HFFc6 (cell line): ENCODE results near the gene B3GAT1. TPM values are rescaled to one million over a fixed set of nuclear protein-coding genes. Genes with fewer than 3 reads are reported as not detected.

Experiments
- DNase-seq: peaks from one replicate; pipeline ENCODE4 v3.0.0-alpha.2; 2018
- H3K27ac Mint-ChIP-seq: 2 replicates; pipeline ENCODE4 v1.8.0; 2020; ENCODE audit warnings: mild to moderate bottlenecking, mixed read lengths
- H3K27me3 Mint-ChIP-seq: 2 replicates; pipeline ENCODE4 v1.8.0; 2021; ENCODE audit warnings: mild to moderate bottlenecking, moderate library complexity, mixed read lengths; ENCODE audit not compliant: insufficient read depth
- H3K36me3 Mint-ChIP-seq: 2 replicates; pipeline ENCODE4 v1.8.0; 2021; ENCODE audit warnings: low read depth, mixed read lengths
- H3K4me1 Mint-ChIP-seq: 2 replicates; pipeline ENCODE4 v1.8.0; 2020; ENCODE audit warnings: low read depth, mixed read lengths
- H3K4me3 Mint-ChIP-seq: 2 replicates; pipeline ENCODE4 v1.8.0; 2020; ENCODE audit warnings: mild to moderate bottlenecking, moderate library complexity, mixed read lengths
- H3K9me3 Mint-ChIP-seq: 2 replicates; pipeline ENCODE4 v1.8.0; 2020; ENCODE audit warnings: mild to moderate bottlenecking, mixed read lengths
- total RNA-seq, 6 experiments: library from RNA; stranded (reverse); fragmentation: NEBNext Ultra II Directional; extraction: Animal tissue kit (Norgen Biotek cat#: 25700); gene quantifications; 2 replicates in 1 of 6; 3 replicates in 5 of 6; pipeline ENCODE4 v1.2.3, GENCODE V29; 2021
- TF ChIP-seq, protein P1 (sequence below): fragments of 200-600 bp; sonication (generic); IDR thresholded peaks from 2 replicates; pipeline ENCODE4 v1.5.0; 2021; ENCODE audit warnings: antibody characterized with exemption, mild to moderate bottlenecking

B3GAT1 gene
- total RNA-seq, 6 experiments from 2014 or later: not detected

GRCh38 chr11:134386945-134387344, 25.1 kb downstream of the B3GAT1 start:
- TF ChIP-seq, protein P1, sequence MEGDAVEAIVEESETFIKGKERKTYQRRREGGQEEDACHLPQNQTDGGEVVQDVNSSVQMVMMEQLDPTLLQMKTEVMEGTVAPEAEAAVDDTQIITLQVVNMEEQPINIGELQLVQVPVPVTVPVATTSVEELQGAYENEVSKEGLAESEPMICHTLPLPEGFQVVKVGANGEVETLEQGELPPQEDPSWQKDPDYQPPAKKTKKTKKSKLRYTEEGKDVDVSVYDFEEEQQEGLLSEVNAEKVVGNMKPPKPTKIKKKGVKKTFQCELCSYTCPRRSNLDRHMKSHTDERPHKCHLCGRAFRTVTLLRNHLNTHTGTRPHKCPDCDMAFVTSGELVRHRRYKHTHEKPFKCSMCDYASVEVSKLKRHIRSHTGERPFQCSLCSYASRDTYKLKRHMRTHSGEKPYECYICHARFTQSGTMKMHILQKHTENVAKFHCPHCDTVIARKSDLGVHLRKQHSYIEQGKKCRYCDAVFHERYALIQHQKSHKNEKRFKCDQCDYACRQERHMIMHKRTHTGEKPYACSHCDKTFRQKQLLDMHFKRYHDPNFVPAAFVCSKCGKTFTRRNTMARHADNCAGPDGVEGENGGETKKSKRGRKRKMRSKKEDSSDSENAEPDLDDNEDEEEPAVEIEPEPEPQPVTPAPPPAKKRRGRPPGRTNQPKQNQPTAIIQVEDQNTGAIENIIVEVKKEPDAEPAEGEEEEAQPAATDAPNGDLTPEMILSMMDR: no peak
- Mint-ChIP-seq H3K4me1 (no peaks in the 10 kb centered on the region), H3K9me3 (peaks cover 64% of the 10 kb centered on the region), H3K27me3 (peaks cover 4% of the 10 kb centered on the region), H3K27ac (no peak overlapping the region), H3K4me3 (no peak overlapping the region), H3K36me3 (0 out of 2 replicates have a peak, but pooled peaks cover 4% of the 10 kb centered on the region)
- DNase-seq: no peak

- TF ChIP-seq, protein P1: no peak
- peaks cover 4% of the 10 kb centered on the region for H3K27me3 Mint-ChIP-seq
- H3K27ac Mint-ChIP-seq: no peak overlapping the region
- no peak for DNase-seq
- no peaks in the 10 kb centered on the region for H3K4me1 Mint-ChIP-seq
- 0 out of 2 replicates have a peak, but pooled peaks cover 5% of the 10 kb centered on the region for H3K36me3 Mint-ChIP-seq
- no peak overlapping the region for H3K4me3 Mint-ChIP-seq
- peaks cover 68% of the 10 kb centered on the region for H3K9me3 Mint-ChIP-seq
Measured at GRCh38 chr11:134385774-134386565, 26.1 kb downstream of the B3GAT1 start.

GRCh38 chr11:134385171-134385570, 26.9 kb downstream of the B3GAT1 start:
- TF ChIP-seq, protein P1: no peak
- Mint-ChIP-seq H3K27me3 (peaks cover 4% of the 10 kb centered on the region), H3K36me3 (0 out of 2 replicates have a peak, but pooled peaks cover 5% of the 10 kb centered on the region), H3K4me3 (no peak overlapping the region), H3K27ac (no peak overlapping the region), H3K9me3 (peaks cover 70% of the 10 kb centered on the region), H3K4me1 (no peaks in the 10 kb centered on the region)
- DNase-seq: no peak

GRCh38 chr11:134384406-134384805, 27.6 kb downstream of the B3GAT1 start:
- H3K4me1 Mint-ChIP-seq: no peaks in the 10 kb centered on the region
- H3K27ac Mint-ChIP-seq: no peak overlapping the region
- TF ChIP-seq, protein P1: no peak

GRCh38 chr11:134383576-134384221, 28.3 kb downstream of the B3GAT1 start:
- 0 out of 2 replicates have a peak, but pooled peaks cover 5% of the 10 kb centered on the region for H3K36me3 Mint-ChIP-seq
- no peak overlapping the region for H3K4me3 Mint-ChIP-seq
- no peak overlapping the region for H3K27ac Mint-ChIP-seq
- H3K4me1 Mint-ChIP-seq: no peaks in the 10 kb centered on the region
- peaks cover 4% of the 10 kb centered on the region for H3K27me3 Mint-ChIP-seq
- DNase-seq: no peak
- TF ChIP-seq, protein P1: no peak
- peaks cover 60% of the 10 kb centered on the region for H3K9me3 Mint-ChIP-seq

More at GRCh38 chr11:134384406-134384805, 27.6 kb downstream of the B3GAT1 start:
- H3K36me3 Mint-ChIP-seq: 0 out of 2 replicates have a peak, but pooled peaks cover 5% of the 10 kb centered on the region
- no peak for DNase-seq
- peaks cover 4% of the 10 kb centered on the region for H3K27me3 Mint-ChIP-seq
- H3K4me3 Mint-ChIP-seq: no peak overlapping the region
- H3K9me3 Mint-ChIP-seq: peaks cover 65% of the 10 kb centered on the region
